HG03571 (cell line): Measurements from ENCODE around the gene SH3RF1.
A peak's percentile ranks its signal among the peaks of the same experiment; 100 is the strongest.
"Not testable (repeated sequence)": the region's sequence is repeated elsewhere in the genome, so short reads cannot be mapped to it uniquely, and the experiment has no call there.

Experiments
- ATAC-seq: cut with Tn5 transposase; IDR thresholded peaks from one replicate; pipeline ENCODE4 v1.9.1; 2021; ENCODE audit not compliant: unreplicated experiment

Gene SH3RF1

GRCh38 chr4:169270810-169271691, at the start of gene SH3RF1:
Gene SH3RF1 (minus strand): TSS chr4:169270956. CDS start chr4:169269212, 1,744 bp downstream.
- peak; percentile 63 for ATAC-seq

GRCh38 chr4:169315530-169316343, 45.0 kb upstream of the SH3RF1 start:
- no peak for ATAC-seq

GRCh38 chr4:169314906-169315305, 44.1 kb upstream of the SH3RF1 start:
- ATAC-seq: no peak

- no peak for ATAC-seq
These were observed 43.0 kb upstream of the SH3RF1 start for GRCh38 chr4:169313732-169314131.

- no peak for ATAC-seq
These were observed 42.1 kb upstream of the SH3RF1 start for GRCh38 chr4:169312690-169313422.

GRCh38 chr4:169311643-169312365, 41.0 kb upstream of the SH3RF1 start:
- no peak for ATAC-seq

- no peak for ATAC-seq
These were observed 38.7 kb upstream of the SH3RF1 start for GRCh38 chr4:169309326-169309967.

- no peak for ATAC-seq
These were observed 36.8 kb upstream of the SH3RF1 start for GRCh38 chr4:169307576-169307975.

- ATAC-seq: no peak
These were observed 34.9 kb upstream of the SH3RF1 start for GRCh38 chr4:169305651-169306050.

GRCh38 chr4:169305173-169305572, 34.4 kb upstream of the SH3RF1 start:
- no peak for ATAC-seq

- no peak for ATAC-seq
These were observed 25.1 kb upstream of the SH3RF1 start for GRCh38 chr4:169295822-169296221.

- peak; percentile 91 for ATAC-seq
These were observed 22.8 kb upstream of the SH3RF1 start for GRCh38 chr4:169293343-169294176.

GRCh38 chr4:169287983-169288382, 17.2 kb upstream of the SH3RF1 start:
- not testable (repeated sequence) for ATAC-seq

GRCh38 chr4:169286562-169287301, 16.0 kb upstream of the SH3RF1 start:
- ATAC-seq: no peak

GRCh38 chr4:169283114-169283509, 12.4 kb upstream of the SH3RF1 start:
- no peak for ATAC-seq

- ATAC-seq: no peak
These were observed 11.8 kb upstream of the SH3RF1 start for GRCh38 chr4:169282429-169283113.

GRCh38 chr4:169279108-169279507, 8.4 kb upstream of the SH3RF1 start:
- ATAC-seq: no peak

- ATAC-seq: no peak
These were observed 7.9 kb upstream of the SH3RF1 start for GRCh38 chr4:169278624-169279023.
